K562 (cell line): Measurements from ENCODE around the gene TSTD1. TPM values are rescaled to one million over a fixed set of nuclear protein-coding genes. Genes with fewer than 3 reads are reported as not detected.

Experiments
- EP300 ChIP-seq: IDR thresholded peaks from 2 replicates; pipeline ENCODE4 v1.6.1; 2012; ENCODE audit warnings: low read length, improper control_type of control experiment
- FOSL1 ChIP-seq: fragments of 200-800 bp; sonication (Bioruptor generic); conservative IDR thresholded peaks from 2 replicates; pipeline ENCODE4 v1.6.1; 2016; ENCODE audit warnings: missing genetic modification characterization, missing compliant biosample characterization
- MEIS2 ChIP-seq: fragments of 450-650 bp; IDR thresholded peaks from 2 replicates; pipeline ENCODE4 v1.6.1; 2014; ENCODE audit warnings: mild to moderate bottlenecking; ENCODE audit not compliant: partially characterized antibody
- POLR2G ChIP-seq: fragments of 200-400 bp; formaldehyde crosslinking; IDR thresholded peaks from 2 replicates; pipeline ENCODE4 v1.6.1; 2017; ENCODE audit warnings: low read depth, mild to moderate bottlenecking, antibody characterized with exemption, low read length, moderate library complexity
- RBFOX2 ChIP-seq: fragments of 200-400 bp; formaldehyde crosslinking; IDR thresholded peaks from 2 replicates; pipeline ENCODE4 v1.6.1; 2017; ENCODE audit warnings: low read depth, mild to moderate bottlenecking, low read length, moderate library complexity
- RNF2 ChIP-seq: sonication (generic); IDR thresholded peaks from 2 replicates; pipeline ENCODE4 v1.6.1; 2016
- ZKSCAN1 ChIP-seq: fragments of 150-350 bp; IDR thresholded peaks from 2 replicates; pipeline ENCODE4 v1.6.1; 2016; ENCODE audit warnings: low read depth, low read length
- ZNF408 ChIP-seq: fragments of 250-450 bp; sonication (Bioruptor Pico); IDR thresholded peaks from 2 replicates; pipeline ENCODE4 v1.4.0; 2020; ENCODE audit warnings: low read depth, mild to moderate bottlenecking, moderate library complexity
- polyA plus RNA-seq, 8 experiments: library from polyadenylated mRNA; depleted of rRNA in 4 of 8; stranded (reverse) in 5 of 8; unstranded in 3 of 8; fragments of >200 nt; fragmentation: Nextera tagmentation in 2 of 8; fragmentation: Illumina TruSeq in 1 of 8; extraction: Ambion mirVana in 2 of 8; extraction: Trizol in 1 of 8; gene quantifications; 2 replicates each; pipeline versions ENCODE4 v1.2.1 to v1.2.3, GENCODE V29; 2011 to 2014; ENCODE audit warnings: inconsistent platforms in 1 of 8, missing spikeins in 1 of 8
- total RNA-seq, 7 experiments: library from RNA; depleted of rRNA in 6 of 7; stranded (reverse); fragments of >200 nt in 6 of 7; fragmentation: Illumina TruSeq in 2 of 7; extraction: Trizol in 2 of 7; gene quantifications; 2 replicates each; pipeline versions ENCODE4 v1.2.1 to v1.2.3, GENCODE V29; 2011 to 2021; ENCODE audit warnings: low replicate concordance in 1 of 7
- TF ChIP-seq, protein P1 (sequence below), 2 experiments: fragments of 150-350 bp in 1 of 2; IDR thresholded peaks; 2 replicates each; pipeline ENCODE4 v1.6.1; 2012 to 2016; ENCODE audit warnings: low read depth in 2 of 2, low read length in 2 of 2, mild to moderate bottlenecking in 1 of 2, moderate library complexity in 1 of 2
- TF ChIP-seq, protein P2 (sequence below): fragments of 450-650 bp; IDR thresholded peaks from 2 replicates; pipeline ENCODE4 v1.7.1; 2018; ENCODE audit warnings: mild to moderate bottlenecking, low read depth; ENCODE audit not compliant: partially characterized antibody
- TF ChIP-seq, protein P3 (sequence below): fragments of 200-800 bp; sonication (Bioruptor generic); IDR thresholded peaks from 2 replicates; pipeline ENCODE4 v1.6.1; 2017; ENCODE audit warnings: missing genetic modification characterization, missing compliant biosample characterization
- TF ChIP-seq, protein P4 (sequence below), 2 experiments: IDR thresholded peaks; 2 replicates each; pipeline ENCODE4 v1.6.1; 2011; ENCODE audit warnings: borderline replicate concordance in 1 of 2, control low read depth in 1 of 2, low read depth in 1 of 2, low read length in 1 of 2, mild to moderate bottlenecking in 1 of 2, mixed read lengths in 1 of 2, moderate library complexity in 1 of 2; ENCODE audit not compliant: insufficient read depth in 1 of 2, insufficient read length in 1 of 2, poor library complexity in 1 of 2, severe bottlenecking in 1 of 2; ENCODE audit errors: extremely low read depth in 1 of 2
- TF ChIP-seq, protein P5 (sequence below): fragments of 450-650 bp; formaldehyde crosslinking; IDR thresholded peaks from 2 replicates; pipeline ENCODE4 v1.4.0; 2020; ENCODE audit warnings: mild to moderate bottlenecking, mixed read lengths
- TF ChIP-seq, protein P6 (sequence below): sonication (generic); IDR thresholded peaks from 2 replicates; pipeline ENCODE4 v1.6.1; 2016

The TSTD1 gene
- total and polyA plus RNA-seq, 9 of the 15 experiments (the other 6 are each of a cell fraction or from before 2014, with no cell fraction given) = 0.23 to 0.53 TPM; not detected in 7

DNA sequence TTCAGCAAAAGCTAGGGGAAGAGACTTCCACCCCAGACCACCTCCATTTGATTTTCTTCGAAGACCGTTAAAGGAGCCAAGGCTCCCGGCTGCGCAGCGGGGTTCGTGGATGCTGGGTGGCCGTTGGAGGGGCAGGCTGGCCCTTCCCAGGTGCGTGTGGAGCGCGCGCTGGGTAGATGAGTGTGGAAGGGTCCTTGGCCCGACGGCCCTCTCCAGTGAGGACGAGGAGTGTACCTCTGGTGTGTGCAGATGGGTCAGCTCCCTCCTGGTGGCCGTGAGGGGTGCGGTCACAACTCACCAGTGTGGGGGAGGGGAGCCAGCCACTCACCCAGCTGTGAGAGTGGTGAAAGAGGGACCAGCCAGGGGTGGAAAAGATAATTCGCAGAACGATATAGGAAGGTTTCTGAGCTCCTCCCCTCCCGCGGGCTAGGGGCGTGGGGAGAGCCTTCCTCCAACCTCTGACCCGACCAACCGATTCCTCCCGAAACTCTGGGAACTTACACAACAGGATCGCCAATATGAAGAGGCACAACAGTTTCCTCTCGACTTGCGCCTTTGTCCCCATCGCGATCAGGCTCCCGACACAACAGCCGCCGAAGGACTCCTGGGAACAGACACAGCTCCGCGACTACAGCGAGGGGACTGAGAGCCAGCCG, 18.1 kb downstream of the TSTD1 start, which contains the start of gene F11R (continued):
- TF ChIP-seq, protein P1, sequence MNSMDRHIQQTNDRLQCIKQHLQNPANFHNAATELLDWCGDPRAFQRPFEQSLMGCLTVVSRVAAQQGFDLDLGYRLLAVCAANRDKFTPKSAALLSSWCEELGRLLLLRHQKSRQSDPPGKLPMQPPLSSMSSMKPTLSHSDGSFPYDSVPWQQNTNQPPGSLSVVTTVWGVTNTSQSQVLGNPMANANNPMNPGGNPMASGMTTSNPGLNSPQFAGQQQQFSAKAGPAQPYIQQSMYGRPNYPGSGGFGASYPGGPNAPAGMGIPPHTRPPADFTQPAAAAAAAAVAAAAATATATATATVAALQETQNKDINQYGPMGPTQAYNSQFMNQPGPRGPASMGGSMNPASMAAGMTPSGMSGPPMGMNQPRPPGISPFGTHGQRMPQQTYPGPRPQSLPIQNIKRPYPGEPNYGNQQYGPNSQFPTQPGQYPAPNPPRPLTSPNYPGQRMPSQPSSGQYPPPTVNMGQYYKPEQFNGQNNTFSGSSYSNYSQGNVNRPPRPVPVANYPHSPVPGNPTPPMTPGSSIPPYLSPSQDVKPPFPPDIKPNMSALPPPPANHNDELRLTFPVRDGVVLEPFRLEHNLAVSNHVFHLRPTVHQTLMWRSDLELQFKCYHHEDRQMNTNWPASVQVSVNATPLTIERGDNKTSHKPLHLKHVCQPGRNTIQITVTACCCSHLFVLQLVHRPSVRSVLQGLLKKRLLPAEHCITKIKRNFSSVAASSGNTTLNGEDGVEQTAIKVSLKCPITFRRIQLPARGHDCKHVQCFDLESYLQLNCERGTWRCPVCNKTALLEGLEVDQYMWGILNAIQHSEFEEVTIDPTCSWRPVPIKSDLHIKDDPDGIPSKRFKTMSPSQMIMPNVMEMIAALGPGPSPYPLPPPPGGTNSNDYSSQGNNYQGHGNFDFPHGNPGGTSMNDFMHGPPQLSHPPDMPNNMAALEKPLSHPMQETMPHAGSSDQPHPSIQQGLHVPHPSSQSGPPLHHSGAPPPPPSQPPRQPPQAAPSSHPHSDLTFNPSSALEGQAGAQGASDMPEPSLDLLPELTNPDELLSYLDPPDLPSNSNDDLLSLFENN (IDR thresholded peaks at IDR 0.05; ENCODE audit: low read depth in 2 of 2, low read length in 2 of 2) = 0 out of 4 replicates have a peak, but pooled peaks of 1 of the 2 experiments have one; percentile 70
- TF ChIP-seq, protein P2, sequence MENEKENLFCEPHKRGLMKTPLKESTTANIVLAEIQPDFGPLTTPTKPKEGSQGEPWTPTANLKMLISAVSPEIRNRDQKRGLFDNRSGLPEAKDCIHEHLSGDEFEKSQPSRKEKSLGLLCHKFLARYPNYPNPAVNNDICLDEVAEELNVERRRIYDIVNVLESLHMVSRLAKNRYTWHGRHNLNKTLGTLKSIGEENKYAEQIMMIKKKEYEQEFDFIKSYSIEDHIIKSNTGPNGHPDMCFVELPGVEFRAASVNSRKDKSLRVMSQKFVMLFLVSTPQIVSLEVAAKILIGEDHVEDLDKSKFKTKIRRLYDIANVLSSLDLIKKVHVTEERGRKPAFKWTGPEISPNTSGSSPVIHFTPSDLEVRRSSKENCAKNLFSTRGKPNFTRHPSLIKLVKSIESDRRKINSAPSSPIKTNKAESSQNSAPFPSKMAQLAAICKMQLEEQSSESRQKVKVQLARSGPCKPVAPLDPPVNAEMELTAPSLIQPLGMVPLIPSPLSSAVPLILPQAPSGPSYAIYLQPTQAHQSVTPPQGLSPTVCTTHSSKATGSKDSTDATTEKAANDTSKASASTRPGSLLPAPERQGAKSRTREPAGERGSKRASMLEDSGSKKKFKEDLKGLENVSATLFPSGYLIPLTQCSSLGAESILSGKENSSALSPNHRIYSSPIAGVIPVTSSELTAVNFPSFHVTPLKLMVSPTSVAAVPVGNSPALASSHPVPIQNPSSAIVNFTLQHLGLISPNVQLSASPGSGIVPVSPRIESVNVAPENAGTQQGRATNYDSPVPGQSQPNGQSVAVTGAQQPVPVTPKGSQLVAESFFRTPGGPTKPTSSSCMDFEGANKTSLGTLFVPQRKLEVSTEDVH = peak; percentile 20
- TF ChIP-seq FOSL1 (peak; percentile 30), ZNF408 (CRISPR knock-in tag) (no peak), EP300 (peak; percentile 82), POLR2G (peak; percentile 80), MEIS2 (peak; percentile 93), RNF2 (peak; percentile 93), RBFOX2 (peak; percentile 82), ZKSCAN1 (peak; percentile 67; the same call in 1 of the 2 replicates)
- TF ChIP-seq, protein P3, sequence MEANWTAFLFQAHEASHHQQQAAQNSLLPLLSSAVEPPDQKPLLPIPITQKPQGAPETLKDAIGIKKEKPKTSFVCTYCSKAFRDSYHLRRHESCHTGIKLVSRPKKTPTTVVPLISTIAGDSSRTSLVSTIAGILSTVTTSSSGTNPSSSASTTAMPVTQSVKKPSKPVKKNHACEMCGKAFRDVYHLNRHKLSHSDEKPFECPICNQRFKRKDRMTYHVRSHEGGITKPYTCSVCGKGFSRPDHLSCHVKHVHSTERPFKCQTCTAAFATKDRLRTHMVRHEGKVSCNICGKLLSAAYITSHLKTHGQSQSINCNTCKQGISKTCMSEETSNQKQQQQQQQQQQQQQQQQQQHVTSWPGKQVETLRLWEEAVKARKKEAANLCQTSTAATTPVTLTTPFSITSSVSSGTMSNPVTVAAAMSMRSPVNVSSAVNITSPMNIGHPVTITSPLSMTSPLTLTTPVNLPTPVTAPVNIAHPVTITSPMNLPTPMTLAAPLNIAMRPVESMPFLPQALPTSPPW = peak; percentile 76
- TF ChIP-seq, protein P4, sequence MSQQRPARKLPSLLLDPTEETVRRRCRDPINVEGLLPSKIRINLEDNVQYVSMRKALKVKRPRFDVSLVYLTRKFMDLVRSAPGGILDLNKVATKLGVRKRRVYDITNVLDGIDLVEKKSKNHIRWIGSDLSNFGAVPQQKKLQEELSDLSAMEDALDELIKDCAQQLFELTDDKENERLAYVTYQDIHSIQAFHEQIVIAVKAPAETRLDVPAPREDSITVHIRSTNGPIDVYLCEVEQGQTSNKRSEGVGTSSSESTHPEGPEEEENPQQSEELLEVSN (IDR thresholded peaks at IDR 0.05; ENCODE audit: borderline replicate concordance in 1 of 2, extremely low read depth in 1 of 2, insufficient read depth in 1 of 2, insufficient read length in 1 of 2, low read depth in 1 of 2, low read length in 1 of 2, poor library complexity in 1 of 2, severe bottlenecking in 1 of 2) = peak in 1 of 2 experiments; percentile 54
- TF ChIP-seq, protein P5, sequence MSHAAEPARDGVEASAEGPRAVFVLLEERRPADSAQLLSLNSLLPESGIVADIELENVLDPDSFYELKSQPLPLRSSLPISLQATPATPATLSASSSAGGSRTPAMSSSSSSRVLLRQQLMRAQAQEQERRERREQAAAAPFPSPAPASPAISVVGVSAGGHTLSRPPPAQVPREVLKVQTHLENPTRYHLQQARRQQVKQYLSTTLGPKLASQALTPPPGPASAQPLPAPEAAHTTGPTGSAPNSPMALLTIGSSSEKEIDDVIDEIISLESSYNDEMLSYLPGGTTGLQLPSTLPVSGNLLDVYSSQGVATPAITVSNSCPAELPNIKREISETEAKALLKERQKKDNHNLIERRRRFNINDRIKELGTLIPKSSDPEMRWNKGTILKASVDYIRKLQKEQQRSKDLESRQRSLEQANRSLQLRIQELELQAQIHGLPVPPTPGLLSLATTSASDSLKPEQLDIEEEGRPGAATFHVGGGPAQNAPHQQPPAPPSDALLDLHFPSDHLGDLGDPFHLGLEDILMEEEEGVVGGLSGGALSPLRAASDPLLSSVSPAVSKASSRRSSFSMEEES = no peak; the same call in 1 of the 2 replicates
- TF ChIP-seq, protein P6, sequence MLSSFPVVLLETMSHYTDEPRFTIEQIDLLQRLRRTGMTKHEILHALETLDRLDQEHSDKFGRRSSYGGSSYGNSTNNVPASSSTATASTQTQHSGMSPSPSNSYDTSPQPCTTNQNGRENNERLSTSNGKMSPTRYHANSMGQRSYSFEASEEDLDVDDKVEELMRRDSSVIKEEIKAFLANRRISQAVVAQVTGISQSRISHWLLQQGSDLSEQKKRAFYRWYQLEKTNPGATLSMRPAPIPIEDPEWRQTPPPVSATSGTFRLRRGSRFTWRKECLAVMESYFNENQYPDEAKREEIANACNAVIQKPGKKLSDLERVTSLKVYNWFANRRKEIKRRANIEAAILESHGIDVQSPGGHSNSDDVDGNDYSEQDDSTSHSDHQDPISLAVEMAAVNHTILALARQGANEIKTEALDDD = peak; percentile 58; the same call in 1 of the 2 replicates
